Glutamatergic neuron (in vitro differentiated cells): ENCODE measurements around the gene PRMT7. TPM values are rescaled to one million over a fixed set of nuclear protein-coding genes. Genes with fewer than 3 reads are reported as not detected.

Experiments
- DNase-seq: peaks from one replicate; pipeline ENCODE4 v3.0.0; 2022
- H3K27ac Mint-ChIP-seq: one replicate; pipeline ENCODE4 v1.8.0; 2020; ENCODE audit warnings: mild to moderate bottlenecking, mixed read lengths, inconsistent platforms; ENCODE audit not compliant: unreplicated experiment
- H3K27me3 Mint-ChIP-seq: one replicate; pipeline ENCODE4 v1.8.0; 2020; ENCODE audit warnings: mild to moderate bottlenecking, moderate library complexity, mixed read lengths, inconsistent platforms; ENCODE audit not compliant: unreplicated experiment
- H3K36me3 Mint-ChIP-seq: one replicate; pipeline ENCODE4 v1.8.0; 2020; ENCODE audit warnings: mild to moderate bottlenecking, mixed read lengths, inconsistent platforms; ENCODE audit not compliant: unreplicated experiment
- H3K4me1 Mint-ChIP-seq: one replicate; pipeline ENCODE4 v1.8.0; 2020; ENCODE audit warnings: mild to moderate bottlenecking, low read depth, mixed read lengths, inconsistent platforms; ENCODE audit not compliant: unreplicated experiment
- H3K4me3 Mint-ChIP-seq: one replicate; pipeline ENCODE4 v1.8.0; 2020; ENCODE audit warnings: mild to moderate bottlenecking, mixed read lengths, inconsistent platforms; ENCODE audit not compliant: unreplicated experiment
- H3K9me3 Mint-ChIP-seq: one replicate; pipeline ENCODE4 v1.8.0; 2020; ENCODE audit warnings: mild to moderate bottlenecking, moderate library complexity, mixed read lengths, inconsistent platforms; ENCODE audit not compliant: unreplicated experiment
- CTCF ChIP-seq: fragments of 200-600 bp; sonication (generic); IDR thresholded peaks from one replicate; pipeline ENCODE4 v1.5.0; 2021; ENCODE audit not compliant: partially characterized antibody, unreplicated experiment
- total RNA-seq: library from RNA; stranded (reverse); fragmentation: NEBNext Ultra II Directional; extraction: Animal tissue kit (Norgen Biotek cat#: 25700); gene quantifications from one replicate; pipeline ENCODE4 v1.2.1, GENCODE V29; 2021; ENCODE audit not compliant: unreplicated experiment

PRMT7 gene
- total RNA-seq, 1 donor from 2014 or later, result 62.7 TPM

GRCh38 chr16:68364561-68364998, 53.8 kb downstream of the PRMT7 start:
- no peak for DNase-seq
- Mint-ChIP-seq H3K4me3 (no peak overlapping the region), H3K4me1 (peaks cover 39% of the 10 kb centered on the region), H3K27ac (peak overlapping the region; percentile 76), H3K9me3 (peaks cover 22% of the 10 kb centered on the region), H3K36me3 (no peaks in the 10 kb centered on the region), H3K27me3 (peaks cover 36% of the 10 kb centered on the region)
- TF ChIP-seq CTCF, result peak; percentile 27

GRCh38 chr16:68365167-68365817, 54.5 kb downstream of the PRMT7 start:
- H3K4me1 Mint-ChIP-seq, result peaks cover 39% of the 10 kb centered on the region
- DNase-seq, result peak; percentile 62
- H3K36me3 Mint-ChIP-seq, result no peaks in the 10 kb centered on the region
- peaks cover 22% of the 10 kb centered on the region for H3K9me3 Mint-ChIP-seq
- no peak for TF ChIP-seq CTCF
- H3K4me3 Mint-ChIP-seq, result peak overlapping the region; percentile 61
- peaks cover 35% of the 10 kb centered on the region for H3K27me3 Mint-ChIP-seq
- peak overlapping the region; percentile 95 for H3K27ac Mint-ChIP-seq

- TF ChIP-seq CTCF, result no peak
- Mint-ChIP-seq H3K36me3 (no peaks in the 10 kb centered on the region), H3K27me3 (peaks cover 32% of the 10 kb centered on the region), H3K9me3 (peaks cover 20% of the 10 kb centered on the region), H3K4me3 (peak overlapping the region; percentile 61), H3K27ac (peak overlapping the region; percentile 95), H3K4me1 (peaks cover 37% of the 10 kb centered on the region)
- DNase-seq, result peak; percentile 57
Measured at GRCh38 chr16:68366062-68366461, 55.2 kb downstream of the PRMT7 start.

GRCh38 chr16:68367030-68367429, 56.2 kb downstream of the PRMT7 start:
- H3K27me3 Mint-ChIP-seq, result peaks cover 32% of the 10 kb centered on the region
- no peaks in the 10 kb centered on the region for H3K36me3 Mint-ChIP-seq
- no peak for DNase-seq
- TF ChIP-seq CTCF, result peak; percentile 57
- peak overlapping the region; percentile 62 for H3K27ac Mint-ChIP-seq
- H3K4me3 Mint-ChIP-seq, result no peak overlapping the region
- H3K9me3 Mint-ChIP-seq, result peaks cover 20% of the 10 kb centered on the region
- peaks cover 37% of the 10 kb centered on the region for H3K4me1 Mint-ChIP-seq

- H3K27ac Mint-ChIP-seq, result peak overlapping the region; percentile 66
- peaks cover 32% of the 10 kb centered on the region for H3K27me3 Mint-ChIP-seq
- H3K9me3 Mint-ChIP-seq, result peaks cover 20% of the 10 kb centered on the region
- no peak overlapping the region for H3K4me3 Mint-ChIP-seq
- no peaks in the 10 kb centered on the region for H3K36me3 Mint-ChIP-seq
- no peak for TF ChIP-seq CTCF
- H3K4me1 Mint-ChIP-seq, result peaks cover 37% of the 10 kb centered on the region
- no peak for DNase-seq
Measured at GRCh38 chr16:68367440-68367839, 56.6 kb downstream of the PRMT7 start.
